Measurements from ENCODE around the gene WNT5B. TPM values are rescaled to one million over a fixed set of nuclear protein-coding genes. Genes with fewer than 3 reads are reported as not detected.

WNT5B gene
- total and polyA plus RNA-seq, 9 of the 15 experiments (the other 6 are each of a cell fraction or from before 2014, with no cell fraction given) = 0.42 to 16.8 (median 5.4) TPM

DNA sequence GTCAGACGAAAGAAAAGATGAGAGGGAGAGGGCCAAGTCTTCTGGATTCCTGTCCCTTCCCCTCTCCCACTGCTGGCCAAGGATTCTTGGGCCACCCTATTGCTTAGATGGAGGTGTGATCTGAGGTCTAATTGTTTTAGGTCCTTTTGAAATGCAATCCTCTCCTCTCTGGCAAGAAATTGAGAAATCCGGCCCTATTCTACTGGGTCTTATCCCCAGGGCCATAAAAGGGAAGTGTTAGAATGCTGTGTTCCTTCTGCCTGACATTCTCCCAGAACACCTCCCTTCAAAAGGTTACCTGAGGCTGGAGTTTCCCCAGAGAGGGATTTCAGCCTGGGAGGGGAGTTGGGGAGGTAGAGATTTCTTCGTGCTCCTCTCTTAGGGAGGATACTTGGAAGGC lies 4.4 kb downstream of the WNT5B start:
- no peak for ATAC-seq
- FAIRE-seq = no peak
- 84% methylated on average over 3 of the region's 3 CpGs for WGBS (ENCODE audit: insufficient coverage, low coverage, missing lambda C conversion rate)
- Histone ChIP-seq H3K9me1 (ENCODE audit: control insufficient read depth, insufficient read depth, low read length) (no peaks in the 10 kb centered on the region), H3K27ac (ENCODE audit: extremely low read depth, low read depth, low read length) (no peak overlapping the region), H3K4me3 (no peak overlapping the region), H3K4me2 (ENCODE audit: insufficient read depth, low read length) (no peak overlapping the region), H3K4me1 (replicated peaks in 1 of 2; ENCODE audit: control insufficient read depth in 2 of 2, insufficient read depth in 2 of 2, low read length in 2 of 2) (peaks cover 2 to 17% of the 10 kb centered on the region in 2 experiments; a peak in 4 of 5 replicates), H4K20me1 (replicated peaks; ENCODE audit: control insufficient read depth, insufficient read depth, low read length) (no peaks in the 10 kb centered on the region), H3K27me3 (ENCODE audit: control insufficient read depth in 2 of 2, insufficient read depth in 2 of 2, low read length in 2 of 2) (no peaks in the 10 kb centered on the region), H3K79me2 (ENCODE audit: control insufficient read depth, insufficient read depth, low read length) (no peaks in the 10 kb centered on the region), H2AFZ (ENCODE audit: low read depth, low read length) (no peak overlapping the region), H3K36me3 (ENCODE audit: control insufficient read depth, insufficient read depth, low read length) (no peaks in the 10 kb centered on the region), H3K9me3 (replicated peaks; ENCODE audit: control insufficient read depth, insufficient read depth, low read depth, low read length) (no peaks in the 10 kb centered on the region), H3K9ac (ENCODE audit: insufficient read depth in 1 of 2, low read depth in 2 of 2, low read length in 2 of 2) (no peak overlapping the region)
- intact Hi-C loops (cut with micrococcal nuclease) (no loop called here), in situ Hi-C loops (cut with MboI) (no loop called here)
- no peak for DNase-seq (ENCODE audit: extremely low read depth in 1 of 4, low spot score in 3 of 4)
- ChIA-PET POLR2A (no interaction called here), CTCF (ENCODE audit: low intra/inter-chr PET ratio) (interaction anchor here (1.0 to 2.5 kb wide), 2 partner anchors 20 to 157 kb away, joined by 3 to 22 read pairs; no protein-coding TSS in a partner anchor)
- no TSS peak for BruUV-seq (replicated peaks)
- TF ChIP-seq PTTG1 (tag; IDR thresholded peaks at IDR 0.05; ENCODE audit: low read depth) (no peak), FOXA1 (IDR thresholded peaks at IDR 0.05; ENCODE audit: borderline replicate concordance) (no peak), CHD4 (IDR thresholded peaks at IDR 0.05; ENCODE audit: insufficient read depth, insufficient replicate concordance, low read depth, low read length, poor library complexity, severe bottlenecking) (no peak), TAF15 (IDR thresholded peaks at IDR 0.05; ENCODE audit: low read depth, low read length) (no peak), XRCC3 (IDR thresholded peaks at IDR 0.05) (no peak)
- TF ChIP-seq, protein P1, sequence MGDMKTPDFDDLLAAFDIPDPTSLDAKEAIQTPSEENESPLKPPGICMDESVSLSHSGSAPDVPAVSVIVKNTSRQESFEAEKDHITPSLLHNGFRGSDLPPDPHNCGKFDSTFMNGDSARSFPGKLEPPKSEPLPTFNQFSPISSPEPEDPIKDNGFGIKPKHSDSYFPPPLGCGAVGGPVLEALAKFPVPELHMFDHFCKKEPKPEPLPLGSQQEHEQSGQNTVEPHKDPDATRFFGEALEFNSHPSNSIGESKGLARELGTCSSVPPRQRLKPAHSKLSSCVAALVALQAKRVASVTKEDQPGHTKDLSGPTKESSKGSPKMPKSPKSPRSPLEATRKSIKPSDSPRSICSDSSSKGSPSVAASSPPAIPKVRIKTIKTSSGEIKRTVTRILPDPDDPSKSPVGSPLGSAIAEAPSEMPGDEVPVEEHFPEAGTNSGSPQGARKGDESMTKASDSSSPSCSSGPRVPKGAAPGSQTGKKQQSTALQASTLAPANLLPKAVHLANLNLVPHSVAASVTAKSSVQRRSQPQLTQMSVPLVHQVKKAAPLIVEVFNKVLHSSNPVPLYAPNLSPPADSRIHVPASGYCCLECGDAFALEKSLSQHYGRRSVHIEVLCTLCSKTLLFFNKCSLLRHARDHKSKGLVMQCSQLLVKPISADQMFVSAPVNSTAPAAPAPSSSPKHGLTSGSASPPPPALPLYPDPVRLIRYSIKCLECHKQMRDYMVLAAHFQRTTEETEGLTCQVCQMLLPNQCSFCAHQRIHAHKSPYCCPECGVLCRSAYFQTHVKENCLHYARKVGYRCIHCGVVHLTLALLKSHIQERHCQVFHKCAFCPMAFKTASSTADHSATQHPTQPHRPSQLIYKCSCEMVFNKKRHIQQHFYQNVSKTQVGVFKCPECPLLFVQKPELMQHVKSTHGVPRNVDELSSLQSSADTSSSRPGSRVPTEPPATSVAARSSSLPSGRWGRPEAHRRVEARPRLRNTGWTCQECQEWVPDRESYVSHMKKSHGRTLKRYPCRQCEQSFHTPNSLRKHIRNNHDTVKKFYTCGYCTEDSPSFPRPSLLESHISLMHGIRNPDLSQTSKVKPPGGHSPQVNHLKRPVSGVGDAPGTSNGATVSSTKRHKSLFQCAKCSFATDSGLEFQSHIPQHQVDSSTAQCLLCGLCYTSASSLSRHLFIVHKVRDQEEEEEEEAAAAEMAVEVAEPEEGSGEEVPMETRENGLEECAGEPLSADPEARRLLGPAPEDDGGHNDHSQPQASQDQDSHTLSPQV (IDR thresholded peaks at IDR 0.05) = no peak
- TF ChIP-seq, protein P2, sequence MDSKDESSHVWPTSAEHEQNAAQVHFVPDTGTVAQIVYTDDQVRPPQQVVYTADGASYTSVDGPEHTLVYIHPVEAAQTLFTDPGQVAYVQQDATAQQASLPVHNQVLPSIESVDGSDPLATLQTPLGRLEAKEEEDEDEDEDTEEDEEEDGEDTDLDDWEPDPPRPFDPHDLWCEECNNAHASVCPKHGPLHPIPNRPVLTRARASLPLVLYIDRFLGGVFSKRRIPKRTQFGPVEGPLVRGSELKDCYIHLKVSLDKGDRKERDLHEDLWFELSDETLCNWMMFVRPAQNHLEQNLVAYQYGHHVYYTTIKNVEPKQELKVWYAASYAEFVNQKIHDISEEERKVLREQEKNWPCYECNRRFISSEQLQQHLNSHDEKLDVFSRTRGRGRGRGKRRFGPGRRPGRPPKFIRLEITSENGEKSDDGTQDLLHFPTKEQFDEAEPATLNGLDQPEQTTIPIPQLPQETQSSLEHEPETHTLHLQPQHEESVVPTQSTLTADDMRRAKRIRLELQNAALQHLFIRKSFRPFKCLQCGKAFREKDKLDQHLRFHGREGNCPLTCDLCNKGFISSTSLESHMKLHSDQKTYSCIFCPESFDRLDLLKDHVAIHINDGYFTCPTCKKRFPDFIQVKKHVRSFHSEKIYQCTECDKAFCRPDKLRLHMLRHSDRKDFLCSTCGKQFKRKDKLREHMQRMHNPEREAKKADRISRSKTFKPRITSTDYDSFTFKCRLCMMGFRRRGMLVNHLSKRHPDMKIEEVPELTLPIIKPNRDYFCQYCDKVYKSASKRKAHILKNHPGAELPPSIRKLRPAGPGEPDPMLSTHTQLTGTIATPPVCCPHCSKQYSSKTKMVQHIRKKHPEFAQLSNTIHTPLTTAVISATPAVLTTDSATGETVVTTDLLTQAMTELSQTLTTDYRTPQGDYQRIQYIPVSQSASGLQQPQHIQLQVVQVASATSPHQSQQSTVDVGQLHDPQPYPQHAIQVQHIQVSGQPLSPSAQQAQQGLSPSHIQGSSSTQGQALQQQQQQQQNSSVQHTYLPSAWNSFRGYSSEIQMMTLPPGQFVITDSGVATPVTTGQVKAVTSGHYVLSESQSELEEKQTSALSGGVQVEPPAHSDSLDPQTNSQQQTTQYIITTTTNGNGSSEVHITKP (IDR thresholded peaks at IDR 0.05; ENCODE audit: partially characterized antibody) = no peak

Data from K562 (cell line).